Measurements from ENCODE around the gene CHPF.
A peak's percentile ranks its signal among the peaks of the same experiment; 100 is the strongest.

The CHPF gene

GRCh38 chr2:219543596-219544358 is at the start of gene CHPF, which contains the start of gene TMEM198:
Gene CHPF (minus strand): TSS chr2:219543809. CDS start chr2:219543538, 271 bp downstream.
Gene TMEM198 (plus strand): TSS chr2:219544028. CDS start chr2:219544728, 700 bp downstream.
- DNase-seq = peak; percentile 99

GRCh38 chr2:219593154-219593553 is 49.5 kb upstream of the CHPF start:
- DNase-seq = no peak

- DNase-seq = no peak
Observed at GRCh38 chr2:219592736-219593135, 49.1 kb upstream of the CHPF start.

GRCh38 chr2:219591091-219591490 is 47.5 kb upstream of the CHPF start:
- no peak for DNase-seq

GRCh38 chr2:219581346-219581745 is 37.7 kb upstream of the CHPF start:
- DNase-seq = no peak

- DNase-seq = peak; percentile 44
Observed at GRCh38 chr2:219578811-219579613, 35.4 kb upstream of the CHPF start.

GRCh38 chr2:219576505-219577388 is 33.1 kb upstream of the CHPF start:
- DNase-seq = no peak

- peak; percentile 12 for DNase-seq
Observed at GRCh38 chr2:219575566-219576504, 32.2 kb upstream of the CHPF start.

GRCh38 chr2:219574484-219575311 is 31.1 kb upstream of the CHPF start:
- no peak for DNase-seq

GRCh38 chr2:219573166-219573565 is 29.6 kb upstream of the CHPF start:
- no peak for DNase-seq

- DNase-seq = peak; percentile 13
Observed at GRCh38 chr2:219572237-219573001, 28.8 kb upstream of the CHPF start, which contains the start of gene INHA. Gene INHA (plus strand): TSS chr2:219572310. CDS start chr2:219572375, 65 bp downstream.

GRCh38 chr2:219571311-219572236 is 28.0 kb upstream of the CHPF start, which contains the start of gene OBSL1:
Gene OBSL1 (minus strand): TSS chr2:219571539. CDS start chr2:219571232, 307 bp downstream.
- peak; percentile 94 for DNase-seq

GRCh38 chr2:219570924-219571310 is 27.3 kb upstream of the CHPF start:
- DNase-seq = no peak

GRCh38 chr2:219570194-219570923 is 26.8 kb upstream of the CHPF start:
- peak; percentile 24 for DNase-seq

GRCh38 chr2:219569635-219570034 is 26.0 kb upstream of the CHPF start:
- DNase-seq = no peak

GRCh38 chr2:219569041-219569440 is 25.4 kb upstream of the CHPF start:
- no peak for DNase-seq

GRCh38 chr2:219567791-219568361 is 24.3 kb upstream of the CHPF start:
- no peak for DNase-seq

- DNase-seq = no peak
Observed at GRCh38 chr2:219567131-219567530, 23.5 kb upstream of the CHPF start.
